GM21515 (cell line): ENCODE data around the gene ZHX3.
A peak's percentile ranks its signal among the peaks of the same experiment; 100 is the strongest.
"Not testable (repeated sequence)": the region's sequence is repeated elsewhere in the genome, so short reads cannot be mapped to it uniquely, and the experiment has no call there.

Source experiments
- ATAC-seq: cut with Tn5 transposase; IDR thresholded peaks from one replicate; pipeline ENCODE4 v1.9.1; 2021; ENCODE audit not compliant: unreplicated experiment

The ZHX3 gene

GRCh38 chr20:41334036-41334435 lies 16.5 kb upstream of the ZHX3 start:
- no peak for ATAC-seq

- no peak for ATAC-seq
Observed at GRCh38 chr20:41331731-41332130, 14.2 kb upstream of the ZHX3 start.

GRCh38 chr20:41330941-41331340 lies 13.4 kb upstream of the ZHX3 start:
- ATAC-seq: no peak

- ATAC-seq: no peak
Observed at GRCh38 chr20:41330343-41330720, 12.8 kb upstream of the ZHX3 start.

GRCh38 chr20:41329435-41330342 lies 12.2 kb upstream of the ZHX3 start:
- no peak for ATAC-seq

GRCh38 chr20:41327178-41327577 lies 9.6 kb upstream of the ZHX3 start:
- ATAC-seq: no peak

- no peak for ATAC-seq
Observed at GRCh38 chr20:41320976-41321375, 3.4 kb upstream of the ZHX3 start.

GRCh38 chr20:41320441-41320840 lies 2.9 kb upstream of the ZHX3 start:
- ATAC-seq: no peak

- no peak for ATAC-seq
Observed at GRCh38 chr20:41318271-41318649, 729 bp upstream of the ZHX3 start.

GRCh38 chr20:41316602-41317545 lies 657 bp downstream of the ZHX3 start:
- ATAC-seq: peak; percentile 41

- ATAC-seq: no peak
Observed at GRCh38 chr20:41316051-41316450, 1.5 kb downstream of the ZHX3 start.

- no peak for ATAC-seq
Observed at GRCh38 chr20:41314386-41314785, 3.1 kb downstream of the ZHX3 start.

- not testable (repeated sequence) for ATAC-seq
Observed at GRCh38 chr20:41312009-41312408, 5.5 kb downstream of the ZHX3 start.

- no peak for ATAC-seq
Observed at GRCh38 chr20:41309817-41310216, 7.7 kb downstream of the ZHX3 start.

GRCh38 chr20:41308726-41309413 lies 8.7 kb downstream of the ZHX3 start:
- no peak for ATAC-seq

GRCh38 chr20:41308290-41308711 lies 9.2 kb downstream of the ZHX3 start:
- ATAC-seq: no peak

- no peak for ATAC-seq
Observed at GRCh38 chr20:41307021-41307420, 10.5 kb downstream of the ZHX3 start.

GRCh38 chr20:41306061-41306727 lies 11.3 kb downstream of the ZHX3 start:
- peak; percentile 87 for ATAC-seq

- ATAC-seq: no peak
Observed at GRCh38 chr20:41304424-41305079, 13.0 kb downstream of the ZHX3 start.

GRCh38 chr20:41304002-41304401 lies 13.5 kb downstream of the ZHX3 start:
- no peak for ATAC-seq
